Panc1 (cell line): ENCODE measurements around the gene TRMT44.

Source experiments
- POLR2AphosphoS5 ChIP-seq: IDR thresholded peaks from 2 replicates; pipeline ENCODE4 v1.6.1; 2012; ENCODE audit warnings: mild to moderate bottlenecking, low read depth, low read length, moderate library complexity
- SIN3A ChIP-seq: IDR thresholded peaks from 2 replicates; pipeline ENCODE4 v1.6.1; 2012; ENCODE audit warnings: low read depth, mild to moderate bottlenecking, low read length, moderate library complexity, borderline replicate concordance; ENCODE audit not compliant: insufficient read depth
- TF ChIP-seq, protein P1 (sequence below): fragments of 450-650 bp; IDR thresholded peaks from 2 replicates; pipeline ENCODE4 v1.5.1; 2017; ENCODE audit warnings: mild to moderate bottlenecking

DNA sequence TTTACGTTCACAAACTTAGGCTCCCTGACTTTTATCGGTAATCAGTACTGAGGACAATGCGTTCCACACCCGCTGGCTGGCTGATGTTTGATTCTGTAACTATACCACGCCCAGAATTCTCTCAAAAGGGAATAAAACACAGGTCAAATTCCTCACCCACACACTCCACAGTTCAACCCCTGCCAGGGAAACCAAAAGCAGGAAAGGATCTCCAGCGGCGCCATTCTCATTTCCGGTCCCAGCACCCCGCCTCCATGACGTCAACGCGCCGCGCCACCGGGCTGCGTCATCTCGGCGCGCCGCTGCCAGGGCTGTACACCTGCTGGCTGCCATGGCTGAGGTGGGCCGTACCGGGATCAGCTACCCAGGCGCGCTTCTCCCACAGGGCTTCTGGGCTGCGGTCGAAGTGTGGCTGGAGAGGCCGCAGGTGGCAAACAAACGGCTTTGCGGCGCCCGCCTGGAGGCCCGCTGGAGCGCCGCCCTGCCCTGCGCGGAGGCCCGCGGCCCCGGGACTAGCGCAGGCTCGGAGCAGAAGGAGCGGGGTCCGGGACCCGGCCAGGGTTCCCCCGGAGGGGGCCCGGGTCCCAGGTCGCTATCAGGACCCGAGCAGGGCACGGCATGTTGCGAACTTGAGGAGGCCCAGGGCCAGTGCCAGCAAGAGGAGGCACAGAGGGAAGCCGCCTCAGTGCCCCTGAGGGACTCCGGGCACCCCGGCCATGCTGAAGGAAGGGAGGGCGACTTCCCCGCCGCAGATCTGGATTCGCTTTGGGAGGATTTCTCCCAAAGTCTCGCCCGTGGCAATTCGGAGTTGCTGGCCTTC, at the start of gene TRMT44, which contains the start of gene ACOX3:
- TF ChIP-seq, protein P1, sequence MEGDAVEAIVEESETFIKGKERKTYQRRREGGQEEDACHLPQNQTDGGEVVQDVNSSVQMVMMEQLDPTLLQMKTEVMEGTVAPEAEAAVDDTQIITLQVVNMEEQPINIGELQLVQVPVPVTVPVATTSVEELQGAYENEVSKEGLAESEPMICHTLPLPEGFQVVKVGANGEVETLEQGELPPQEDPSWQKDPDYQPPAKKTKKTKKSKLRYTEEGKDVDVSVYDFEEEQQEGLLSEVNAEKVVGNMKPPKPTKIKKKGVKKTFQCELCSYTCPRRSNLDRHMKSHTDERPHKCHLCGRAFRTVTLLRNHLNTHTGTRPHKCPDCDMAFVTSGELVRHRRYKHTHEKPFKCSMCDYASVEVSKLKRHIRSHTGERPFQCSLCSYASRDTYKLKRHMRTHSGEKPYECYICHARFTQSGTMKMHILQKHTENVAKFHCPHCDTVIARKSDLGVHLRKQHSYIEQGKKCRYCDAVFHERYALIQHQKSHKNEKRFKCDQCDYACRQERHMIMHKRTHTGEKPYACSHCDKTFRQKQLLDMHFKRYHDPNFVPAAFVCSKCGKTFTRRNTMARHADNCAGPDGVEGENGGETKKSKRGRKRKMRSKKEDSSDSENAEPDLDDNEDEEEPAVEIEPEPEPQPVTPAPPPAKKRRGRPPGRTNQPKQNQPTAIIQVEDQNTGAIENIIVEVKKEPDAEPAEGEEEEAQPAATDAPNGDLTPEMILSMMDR = no peak
- TF ChIP-seq POLR2AphosphoS5 (peak; percentile 83), SIN3A (peak; percentile 81; the same call in 1 of the 2 replicates)
